Pons (tissue), 1 donor: ENCODE results near the gene RNF168.
"Not testable (repeated sequence)": the region's sequence is repeated elsewhere in the genome, so short reads cannot be mapped to it uniquely, and the experiment has no call there.

Experiments
- DNase-seq: peaks from one replicate; pipeline ENCODE4 v3.0.0-alpha.2; 2016; ENCODE audit warnings: low spot score

Gene RNF168

DNA sequence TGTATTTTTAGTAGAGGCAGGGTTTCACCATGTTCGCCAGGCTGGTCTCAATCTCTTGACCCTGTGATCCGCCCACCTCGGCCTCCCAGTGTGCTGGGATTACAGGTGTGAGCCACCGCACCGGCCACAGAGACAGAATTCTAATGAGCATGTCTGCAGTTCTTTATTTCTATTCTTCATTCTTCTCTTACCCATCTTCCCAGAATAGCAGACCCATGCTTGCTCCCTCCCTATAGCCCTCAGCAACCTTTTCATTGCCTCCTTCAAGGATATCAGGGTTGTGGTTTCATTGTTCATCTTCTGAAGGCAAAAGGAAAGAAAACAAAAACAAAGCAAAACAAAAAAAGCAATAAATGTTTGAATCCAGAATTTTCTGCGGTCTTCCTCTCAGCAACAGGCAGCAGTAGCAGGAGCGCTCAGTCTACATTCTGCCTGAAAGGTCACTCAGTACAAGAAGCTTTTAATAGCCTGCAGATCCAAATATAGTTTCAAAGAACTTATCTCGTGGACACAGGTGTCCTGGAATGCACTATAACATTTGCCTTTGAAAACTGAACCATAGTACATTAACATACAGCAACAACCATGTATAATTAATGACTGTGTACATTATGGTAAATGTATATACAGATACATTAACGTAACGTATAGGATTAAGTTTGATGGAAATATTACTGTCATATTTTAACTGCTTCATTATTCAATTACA lies 11.5 kb upstream of the RNF168 start, which contains the start of gene SMCO1:
Gene SMCO1 (minus strand): TSS at position 434 of the 709 bp plus-strand sequence. CDS start 137 bp downstream, at position 297.
- DNase-seq: no peak

DNA sequence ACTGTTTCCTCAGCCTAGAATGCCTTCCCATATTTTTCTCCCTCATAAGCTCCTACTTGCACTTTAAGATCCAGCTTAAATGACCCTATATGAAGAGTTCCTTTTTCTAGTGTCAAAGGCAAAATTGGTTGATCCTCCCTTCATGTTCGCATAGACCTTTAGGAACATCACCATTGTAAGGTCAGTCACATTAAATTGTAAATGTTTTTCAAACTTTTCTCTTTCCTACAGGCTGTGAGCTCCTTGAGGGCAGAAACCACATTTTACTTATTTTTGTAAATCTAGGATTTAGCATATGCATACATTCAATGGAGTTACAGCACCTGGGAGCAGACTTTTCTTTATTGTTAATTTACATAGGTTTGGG lies 10.8 kb upstream of the RNF168 start:
- no peak for DNase-seq

DNA sequence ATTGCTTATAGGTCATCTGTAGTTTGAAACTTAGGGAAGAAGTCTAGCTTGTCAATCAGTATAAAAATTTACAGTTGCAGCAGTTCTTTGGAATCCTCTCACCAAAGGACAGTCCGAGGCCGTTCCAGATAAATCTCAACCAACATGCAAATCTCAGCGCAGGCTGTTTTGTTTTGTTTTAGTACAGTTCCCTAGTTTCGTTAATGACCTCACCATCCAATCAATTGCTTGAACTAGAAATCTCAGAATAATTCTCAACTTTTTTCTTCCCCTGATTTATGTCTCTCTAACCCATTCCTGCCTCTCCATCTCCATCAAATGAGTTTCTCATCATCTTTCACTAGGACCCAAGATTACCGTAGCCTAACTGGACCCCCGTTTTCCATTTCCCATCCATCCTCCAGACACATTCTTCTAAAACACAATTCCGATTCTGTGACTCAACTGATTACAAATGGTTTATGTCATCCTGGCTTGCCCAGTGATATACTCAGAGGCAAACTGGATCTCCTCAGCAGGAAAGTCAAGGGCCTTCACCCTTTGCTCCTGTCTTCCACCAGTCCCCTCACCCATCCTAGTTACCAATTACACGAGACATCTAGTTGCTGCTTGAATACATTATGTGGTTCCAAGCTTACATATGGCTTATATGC lies 10.3 kb upstream of the RNF168 start:
- no peak for DNase-seq

DNA sequence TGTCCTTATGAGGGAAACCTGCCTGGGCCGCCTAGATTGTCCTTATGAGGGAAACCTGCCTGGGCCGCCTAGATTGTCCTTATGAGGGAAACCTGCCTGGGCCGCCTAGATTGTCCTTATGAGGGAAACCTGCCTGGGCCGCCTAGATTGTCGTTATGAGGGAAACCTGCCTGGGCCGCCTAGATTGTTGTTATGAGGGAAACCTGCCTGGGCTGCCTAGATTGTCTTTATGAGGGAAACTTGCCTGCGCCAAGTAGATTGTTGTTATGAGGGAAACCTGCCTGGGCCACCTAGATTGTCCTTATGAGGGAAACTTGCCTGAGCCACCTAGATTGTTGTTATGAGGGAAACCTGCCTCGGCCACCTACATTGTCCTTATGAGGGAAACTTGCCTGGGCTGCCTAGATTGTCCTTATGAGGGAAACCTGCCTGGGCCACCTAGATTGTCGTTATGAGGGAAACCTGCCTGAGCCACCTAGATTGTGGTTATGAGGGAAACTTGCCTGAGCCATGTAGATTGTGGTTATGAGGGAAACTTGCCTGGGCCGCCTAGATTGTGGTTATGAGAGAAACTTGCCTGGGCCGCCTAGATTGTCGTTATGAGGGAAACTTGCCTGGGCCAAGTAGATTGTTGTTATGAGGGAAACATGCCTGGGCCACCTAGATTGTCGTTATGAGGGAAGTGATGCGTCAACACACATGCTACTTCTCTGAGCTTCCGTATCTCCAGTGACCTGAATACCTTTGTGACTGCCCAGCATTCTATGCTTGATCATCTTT lies 8.3 kb upstream of the RNF168 start:
- not testable (repeated sequence) for DNase-seq

DNA sequence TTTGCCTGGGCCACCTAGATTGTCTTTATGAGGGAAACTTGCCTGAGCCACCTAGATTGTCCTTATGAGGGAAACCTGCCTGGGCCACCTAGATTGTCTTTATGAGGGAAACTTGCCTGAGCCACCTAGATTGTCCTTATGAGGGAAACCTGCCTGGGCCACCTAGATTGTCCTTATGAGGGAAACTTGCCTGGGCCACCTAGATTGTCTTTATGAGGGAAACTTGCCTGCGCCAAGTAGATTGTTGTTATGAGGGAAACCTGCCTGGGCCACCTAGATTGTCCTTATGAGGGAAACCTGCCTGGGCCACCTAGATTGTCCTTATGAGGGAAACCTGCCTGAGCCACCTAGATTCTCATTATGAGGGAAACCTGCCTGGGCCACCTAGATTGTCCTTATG lies 7.5 kb upstream of the RNF168 start:
- not testable (repeated sequence) for DNase-seq

DNA sequence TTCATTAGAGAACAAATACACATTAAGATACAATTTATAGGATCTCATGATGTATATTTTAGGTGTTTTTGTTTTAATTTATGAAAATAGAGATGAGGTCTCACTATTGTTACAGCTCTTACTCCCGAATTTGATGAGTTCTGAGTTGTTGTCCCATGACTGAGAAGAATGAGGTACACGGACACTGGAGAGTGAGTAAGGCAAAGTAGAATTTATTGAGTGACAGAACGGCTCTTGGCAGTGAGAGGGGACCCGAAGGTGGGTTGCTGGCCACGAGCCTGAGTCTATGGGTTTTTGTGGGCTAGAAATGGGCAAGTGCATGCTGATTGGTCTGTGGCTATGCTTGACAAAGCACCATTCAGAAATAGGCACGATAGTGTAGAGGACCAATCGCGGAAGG lies 3.1 kb upstream of the RNF168 start:
- DNase-seq: no peak

DNA sequence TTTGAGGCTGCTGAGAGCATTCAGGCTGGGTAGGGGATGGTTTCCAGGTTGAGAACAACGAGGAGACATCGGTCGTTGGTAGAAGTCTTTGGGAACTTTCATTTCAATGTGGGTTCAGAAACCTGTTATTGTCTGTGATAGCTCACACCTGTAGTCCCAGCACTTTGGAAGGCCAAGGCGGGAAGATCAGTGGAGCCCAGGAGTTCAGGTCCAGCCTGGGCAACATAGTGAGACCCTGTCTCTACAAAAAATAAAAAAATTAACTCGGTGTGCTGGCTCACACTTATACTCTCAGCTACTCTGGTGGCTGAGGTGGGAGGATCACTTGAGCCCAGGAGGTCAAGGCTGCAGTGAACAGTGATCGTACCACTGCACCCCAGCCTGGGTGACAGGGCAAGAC lies 988 bp upstream of the RNF168 start:
- DNase-seq: no peak

DNA sequence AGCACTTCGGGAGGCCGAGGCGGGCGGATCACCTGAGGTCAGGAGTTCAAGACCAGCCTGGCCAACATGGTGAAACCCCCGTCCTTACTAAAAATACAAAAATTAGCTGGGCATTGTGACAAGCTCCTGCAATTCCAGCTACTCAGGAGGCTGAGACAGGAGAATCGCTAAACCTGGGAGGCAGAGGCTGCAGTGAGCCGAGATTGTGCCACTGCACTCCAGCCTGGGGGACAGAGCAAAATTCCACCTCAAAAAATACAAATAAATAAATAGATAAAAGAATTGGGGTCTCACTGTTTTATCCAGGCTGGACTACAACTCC lies 470 bp upstream of the RNF168 start:
- not testable (repeated sequence) for DNase-seq

DNA sequence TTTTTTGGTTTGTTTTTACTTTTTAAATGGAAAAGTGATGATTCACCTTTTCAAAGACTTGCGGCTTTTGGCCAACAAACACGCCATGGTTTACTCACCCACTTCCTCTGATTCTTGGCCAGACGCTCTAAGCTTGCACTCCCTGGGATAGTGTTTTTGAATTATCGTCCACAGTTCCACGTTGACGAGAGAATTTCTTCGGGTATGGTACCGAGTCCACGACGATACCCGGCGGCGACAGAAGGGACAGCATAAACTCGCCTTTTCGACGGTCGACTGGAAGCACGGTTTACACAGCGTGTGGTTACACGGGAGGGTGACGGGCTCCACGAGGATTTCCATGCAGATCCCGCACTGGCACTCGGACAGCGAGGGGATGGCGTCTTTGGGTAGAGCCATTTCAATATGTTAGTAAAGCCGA lies 783 bp downstream of the RNF168 start:
- peak; percentile 52 for DNase-seq

DNA sequence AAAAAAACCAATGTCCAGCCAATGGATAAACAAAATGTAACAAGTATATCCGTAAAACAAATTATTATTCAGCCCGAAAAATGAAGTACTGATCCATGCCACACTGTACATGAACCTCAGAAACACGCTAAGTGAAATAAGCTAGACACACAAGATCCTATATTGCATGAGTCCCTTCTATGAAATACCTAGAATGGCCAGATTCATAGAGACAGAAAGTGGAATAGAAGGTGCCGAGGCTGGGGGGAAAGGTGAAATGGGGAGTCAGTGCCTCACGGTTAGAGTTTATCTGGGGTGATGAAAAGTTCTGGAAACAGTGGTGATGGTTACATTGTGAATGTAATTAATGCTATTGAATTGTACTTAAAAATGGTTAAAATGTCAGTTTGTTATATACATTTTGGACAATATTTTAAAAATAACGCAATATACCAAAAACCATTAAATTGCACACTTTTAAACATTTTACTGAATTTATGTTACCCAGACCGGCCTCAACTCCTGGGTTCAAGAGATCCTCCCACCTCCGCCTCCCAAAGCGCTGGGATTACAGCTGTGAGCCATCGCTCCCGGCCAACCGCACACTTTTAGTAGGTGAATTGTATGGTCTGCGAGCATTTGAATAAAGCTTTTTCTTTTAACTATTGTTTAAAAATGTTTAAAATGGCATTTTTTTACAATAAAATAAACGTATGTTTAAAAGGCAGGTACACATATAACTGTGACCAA lies 2.1 kb downstream of the RNF168 start:
- no peak for DNase-seq

DNA sequence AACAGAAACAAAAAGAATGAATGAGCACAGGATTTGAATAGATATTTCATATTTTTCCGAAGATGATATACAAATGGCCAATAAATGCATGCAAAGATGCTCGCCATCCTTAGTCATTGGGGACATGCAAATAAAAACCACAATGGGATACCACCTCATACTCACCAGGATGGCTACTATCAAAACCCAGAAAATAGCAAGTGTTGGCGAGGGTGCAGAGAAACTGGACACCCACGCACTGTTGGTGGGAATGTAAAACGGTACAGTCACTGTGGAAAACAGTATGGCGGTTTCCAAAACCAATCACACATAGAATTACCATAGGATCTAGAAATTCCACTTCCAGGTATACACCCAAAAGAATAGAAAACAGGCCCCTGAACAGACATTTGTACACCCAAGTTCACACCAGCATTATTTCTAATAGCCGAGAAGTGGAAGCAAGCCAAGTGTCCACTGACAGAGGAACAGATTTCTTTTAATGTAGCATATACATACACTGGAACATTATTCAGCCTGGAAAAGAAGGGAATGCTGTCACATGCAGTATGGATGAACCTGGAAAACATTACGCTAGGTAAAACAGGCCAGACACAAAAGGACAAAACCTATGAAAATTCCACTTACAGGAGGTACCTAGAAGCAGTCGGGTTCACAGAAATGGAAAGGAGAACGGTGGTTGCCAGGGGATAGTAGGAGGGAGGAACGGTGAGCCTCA lies 3.6 kb downstream of the RNF168 start:
- DNase-seq: no peak

DNA sequence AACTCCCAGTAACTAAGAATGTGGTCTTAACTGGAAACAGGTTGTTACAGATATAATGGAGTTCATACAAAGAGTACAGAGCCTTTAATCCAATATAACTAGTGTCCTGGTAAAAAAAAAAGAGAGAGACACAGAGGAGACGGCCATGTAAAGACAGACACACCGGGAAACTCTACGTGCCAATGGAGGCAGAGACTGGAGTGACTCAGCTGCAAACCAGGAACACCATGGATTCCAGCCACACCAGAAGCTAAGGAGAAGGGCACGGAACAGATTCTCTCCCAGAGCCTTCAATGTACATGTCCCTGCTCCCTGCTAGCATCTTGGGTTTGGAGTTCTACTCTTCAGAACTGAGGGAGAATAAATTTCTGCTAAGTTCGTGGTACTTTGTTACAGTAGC lies 4.5 kb downstream of the RNF168 start:
- DNase-seq: no peak

DNA sequence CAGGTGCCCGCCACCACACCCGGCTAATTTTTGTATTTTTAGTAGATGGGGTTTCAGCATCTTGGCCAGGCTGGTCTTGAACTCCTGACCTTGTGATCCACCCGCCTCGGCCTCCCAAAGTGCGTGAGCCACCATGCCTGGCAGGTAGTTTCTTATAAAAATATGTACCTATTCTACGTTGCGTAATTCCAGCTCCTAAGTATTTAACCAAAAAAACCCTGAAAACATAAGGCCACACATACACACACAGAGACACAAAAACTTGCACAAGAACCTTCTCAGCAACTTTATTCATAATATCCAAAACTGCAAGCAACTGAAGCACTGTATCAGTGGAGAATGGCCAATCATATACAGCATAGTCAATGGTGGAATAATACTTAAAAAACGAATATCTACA lies 5.3 kb downstream of the RNF168 start:
- DNase-seq: no peak

DNA sequence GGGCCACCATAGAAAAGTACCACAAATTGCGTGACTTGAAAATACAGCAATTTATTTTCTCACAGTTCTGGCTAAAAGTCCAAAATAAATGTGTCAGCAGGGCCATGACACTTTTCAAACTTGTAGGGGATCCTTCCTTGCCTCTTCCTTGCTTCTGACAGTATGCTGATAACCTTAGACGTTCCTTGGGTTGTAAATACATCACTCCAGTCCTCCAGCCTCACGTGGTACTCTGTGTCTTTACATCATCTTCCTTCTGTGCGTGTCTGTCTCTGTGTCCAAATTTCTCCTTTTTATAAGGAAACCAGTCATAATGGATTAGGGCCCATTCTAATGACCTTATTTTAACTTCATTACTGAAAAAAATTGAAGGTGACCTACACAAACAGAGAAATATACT lies 7.4 kb downstream of the RNF168 start:
- no peak for DNase-seq

DNA sequence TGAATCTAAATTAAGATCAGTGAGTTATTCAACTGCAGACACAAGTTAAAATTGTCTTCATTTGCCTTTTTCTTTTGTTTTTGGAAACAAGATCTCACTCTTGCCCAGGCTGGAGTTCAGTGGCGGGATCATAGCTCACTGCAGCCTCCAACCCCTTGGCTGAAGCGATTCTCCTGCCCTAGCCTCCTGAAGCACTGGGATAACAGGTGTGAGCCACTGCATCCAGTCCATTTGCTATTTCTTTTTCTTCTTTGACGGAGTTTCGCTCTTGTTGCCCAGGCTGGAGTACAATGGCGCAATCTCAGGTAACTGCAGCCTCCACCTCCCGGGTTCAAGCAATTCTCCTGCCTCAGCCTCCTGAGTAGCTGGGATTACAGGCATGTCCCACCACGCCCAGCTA lies 10.3 kb downstream of the RNF168 start:
- DNase-seq: no peak

DNA sequence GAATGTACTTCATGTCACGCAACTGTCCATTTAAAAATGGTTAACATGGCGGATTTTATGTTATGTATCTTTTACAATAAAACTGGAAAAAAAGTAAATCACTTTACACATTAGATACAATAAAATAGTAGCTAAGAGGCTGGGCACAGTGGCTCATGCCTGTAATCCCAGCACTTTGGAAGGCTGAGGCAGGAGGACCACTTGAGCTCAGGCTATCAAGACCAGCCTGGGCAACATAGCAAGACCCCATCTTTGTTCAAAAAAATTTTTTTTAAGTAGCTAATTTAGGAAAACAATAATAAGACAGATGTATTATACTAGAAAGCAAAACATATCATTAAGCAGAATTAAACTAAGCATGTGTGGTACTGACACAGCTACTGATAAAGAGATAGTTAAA lies 11.5 kb downstream of the RNF168 start:
- no peak for DNase-seq

DNA sequence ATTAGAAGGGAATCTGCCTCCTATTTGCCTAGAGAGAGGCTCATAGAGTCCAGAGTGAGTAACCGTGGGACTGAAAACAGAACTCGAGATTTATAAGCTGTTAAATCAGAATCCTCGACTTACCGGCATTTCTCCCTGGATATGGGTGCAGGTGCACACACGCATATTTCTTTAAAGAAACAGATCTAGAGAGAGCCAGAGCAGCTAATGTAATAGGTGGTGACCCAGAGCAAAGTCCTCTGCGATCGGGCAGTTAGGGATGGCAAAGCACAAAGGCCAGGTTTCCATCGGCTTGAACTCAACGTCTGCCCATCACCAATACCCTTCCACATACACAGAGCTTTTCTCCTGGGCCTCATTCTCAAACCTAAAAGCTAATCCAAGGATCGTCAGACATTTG lies 13.8 kb downstream of the RNF168 start:
- DNase-seq: no peak

DNA sequence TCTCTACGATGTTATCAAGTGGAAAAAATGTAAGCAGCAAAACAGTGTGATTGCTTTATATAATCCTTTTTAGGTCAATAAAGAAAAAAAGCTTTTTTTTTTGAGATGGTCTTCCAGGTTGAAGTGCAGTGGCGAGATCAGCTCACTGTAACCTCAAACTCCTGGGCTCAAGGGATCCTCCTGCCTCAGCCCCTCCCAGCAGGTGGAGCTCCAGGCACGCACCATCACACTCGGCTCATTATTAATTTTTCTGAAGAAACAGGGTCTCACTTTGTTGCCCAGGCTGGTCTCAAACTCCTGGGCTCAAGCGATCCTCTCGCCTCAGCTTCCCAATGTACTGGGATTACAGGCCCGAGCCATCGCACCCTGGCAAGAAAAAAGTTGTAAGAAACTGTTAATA lies 17.3 kb downstream of the RNF168 start:
- DNase-seq: no peak

DNA sequence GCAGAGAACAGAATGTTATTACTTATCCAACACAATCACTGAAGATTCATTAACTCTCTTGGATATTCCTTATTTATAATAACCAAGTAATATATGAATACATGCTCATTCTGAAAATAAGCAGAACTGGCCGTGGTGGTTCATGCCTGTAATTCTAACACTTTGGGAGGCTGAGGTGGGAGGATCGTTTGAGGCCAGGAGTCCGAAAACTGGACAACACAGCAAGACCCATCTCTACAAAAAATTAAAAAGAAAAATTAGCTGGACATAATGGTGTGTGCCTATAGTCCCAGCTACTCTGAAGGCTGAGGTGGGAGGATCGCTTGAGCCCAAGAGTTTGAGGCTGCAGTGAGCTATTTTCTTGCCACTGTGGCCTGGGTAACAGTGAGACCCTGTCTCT lies 25.9 kb downstream of the RNF168 start:
- DNase-seq: no peak

DNA sequence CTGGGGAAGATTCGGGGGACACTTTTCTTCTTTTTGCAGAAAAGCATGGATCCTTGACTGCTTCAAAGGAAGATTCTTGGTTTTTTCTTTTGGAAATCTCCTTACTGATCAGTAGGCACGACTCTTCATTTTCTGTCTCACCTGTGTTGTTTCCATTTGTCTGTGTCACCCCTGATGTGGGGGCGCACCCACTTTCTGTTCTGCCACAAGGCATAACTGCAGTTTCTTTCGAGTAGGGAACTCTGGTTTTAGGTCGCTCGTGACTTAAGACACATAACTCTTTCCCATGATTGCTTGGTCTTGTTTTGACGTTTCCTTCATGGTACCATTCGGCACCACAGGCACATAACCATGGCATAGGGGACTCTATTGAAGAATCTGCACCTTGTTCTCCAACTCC lies 31.3 kb downstream of the RNF168 start:
- no peak for DNase-seq

DNA sequence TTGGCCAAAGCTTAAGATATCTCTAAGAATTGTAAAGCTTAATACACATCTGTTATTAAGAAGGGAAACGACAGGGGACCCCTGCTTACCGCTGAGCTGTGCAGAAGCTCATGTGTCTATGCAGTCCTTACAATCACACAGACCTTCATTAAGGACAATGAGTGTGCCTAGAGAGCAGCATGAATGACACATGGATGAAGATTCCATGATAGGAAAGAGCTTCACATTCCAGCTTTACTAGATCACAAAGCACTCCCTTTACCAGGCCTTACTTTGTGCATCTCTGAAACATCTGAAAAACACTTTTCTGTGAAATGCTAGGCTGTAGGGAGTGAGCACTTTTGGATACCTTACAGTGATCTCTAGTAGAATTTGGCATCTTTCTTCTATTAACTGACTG lies 32.0 kb downstream of the RNF168 start:
- no peak for DNase-seq

DNA sequence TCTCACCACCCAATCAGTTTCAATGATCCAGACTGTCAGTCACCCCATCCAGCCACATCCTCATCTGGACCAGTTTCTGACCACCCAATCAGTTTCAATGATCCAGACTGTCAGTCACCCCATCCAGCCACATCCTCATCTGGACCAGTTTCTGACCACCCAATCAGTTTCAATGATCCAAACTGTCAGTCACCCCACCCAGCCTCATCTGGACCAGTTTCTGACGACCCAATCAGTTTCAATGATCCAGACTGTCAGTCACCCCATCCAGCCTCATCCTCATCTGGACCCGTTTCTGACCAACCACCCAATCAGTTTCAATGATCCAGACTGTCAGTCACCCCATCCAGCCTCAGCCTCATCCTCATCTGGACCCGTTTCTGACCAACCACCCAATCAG lies 33.4 kb downstream of the RNF168 start:
- DNase-seq: not testable (repeated sequence)
